Fibroblast of skin of scalp (primary cell): ENCODE data around the gene SLC14A1. TPM values are rescaled to one million over a fixed set of nuclear protein-coding genes. Genes with fewer than 3 reads are reported as not detected.
A peak's percentile ranks its signal among the peaks of the same experiment; 100 is the strongest.

Experiments used
- DNase-seq: peaks from one replicate; pipeline ENCODE4 v3.0.0-alpha.2; 2013
- polyA plus RNA-seq, 2 experiments: library from polyadenylated mRNA; unstranded; fragments of 120-200 nt; gene quantifications; one replicate each; pipeline ENCODE4 v1.2.1, GENCODE V29; 2013; ENCODE audit not compliant: insufficient read length in 2 of 2

The SLC14A1 gene
- polyA plus RNA-seq (2013, experiment 1 of 2; ENCODE audit: insufficient read length): 0.07 TPM
- 0.33 TPM for polyA plus RNA-seq (2013, experiment 2 of 2; ENCODE audit: insufficient read length)

- DNase-seq: no peak
Observed at GRCh38 chr18:45723567-45724355, at the start of gene SLC14A1. Gene SLC14A1, plus strand, starts transcription at chr18:45724181. Its CDS starts 6,140 bp downstream, at chr18:45730321.

GRCh38 chr18:45677276-45677807 lies 46.6 kb upstream of the SLC14A1 start:
- DNase-seq: no peak

- DNase-seq: no peak
Observed at GRCh38 chr18:45678441-45678840, 45.5 kb upstream of the SLC14A1 start.

GRCh38 chr18:45678850-45679249 lies 45.1 kb upstream of the SLC14A1 start:
- DNase-seq: no peak

- DNase-seq: no peak
Observed at GRCh38 chr18:45680066-45680690, 43.8 kb upstream of the SLC14A1 start.

GRCh38 chr18:45682181-45682580 lies 41.8 kb upstream of the SLC14A1 start:
- no peak for DNase-seq

GRCh38 chr18:45684341-45685115 lies 39.5 kb upstream of the SLC14A1 start:
- DNase-seq: no peak

GRCh38 chr18:45686891-45687611 lies 36.9 kb upstream of the SLC14A1 start:
- DNase-seq: no peak

- no peak for DNase-seq
Observed at GRCh38 chr18:45687621-45688020, 36.4 kb upstream of the SLC14A1 start.

- DNase-seq: peak; percentile 44
Observed at GRCh38 chr18:45688113-45688512, 35.9 kb upstream of the SLC14A1 start.

- peak; percentile 19 for DNase-seq
Observed at GRCh38 chr18:45688833-45689232, 35.1 kb upstream of the SLC14A1 start.

- DNase-seq: no peak
Observed at GRCh38 chr18:45689396-45689795, 34.6 kb upstream of the SLC14A1 start.

GRCh38 chr18:45690975-45691815 lies 32.8 kb upstream of the SLC14A1 start:
- peak; percentile 77 for DNase-seq

- DNase-seq: no peak
Observed at GRCh38 chr18:45691816-45692179, 32.2 kb upstream of the SLC14A1 start.

- DNase-seq: peak; percentile 54
Observed at GRCh38 chr18:45702708-45703265, 21.2 kb upstream of the SLC14A1 start.

- DNase-seq: no peak
Observed at GRCh38 chr18:45708831-45709230, 15.2 kb upstream of the SLC14A1 start.

GRCh38 chr18:45712061-45712460 lies 11.9 kb upstream of the SLC14A1 start:
- DNase-seq: no peak

- no peak for DNase-seq
Observed at GRCh38 chr18:45713239-45713638, 10.7 kb upstream of the SLC14A1 start.

- DNase-seq: peak; percentile 31
Observed at GRCh38 chr18:45715212-45715780, 8.7 kb upstream of the SLC14A1 start.

- DNase-seq: peak; percentile 20
Observed at GRCh38 chr18:45719106-45719505, 4.9 kb upstream of the SLC14A1 start.

- DNase-seq: peak; percentile 60
Observed at GRCh38 chr18:45722899-45723298, 1.1 kb upstream of the SLC14A1 start.
